ENCODE data around the gene GLI1.
"Not testable (repeated sequence)": the region's sequence is repeated elsewhere in the genome, so short reads cannot be mapped to it uniquely, and the experiment has no call there.

Gene GLI1

DNA sequence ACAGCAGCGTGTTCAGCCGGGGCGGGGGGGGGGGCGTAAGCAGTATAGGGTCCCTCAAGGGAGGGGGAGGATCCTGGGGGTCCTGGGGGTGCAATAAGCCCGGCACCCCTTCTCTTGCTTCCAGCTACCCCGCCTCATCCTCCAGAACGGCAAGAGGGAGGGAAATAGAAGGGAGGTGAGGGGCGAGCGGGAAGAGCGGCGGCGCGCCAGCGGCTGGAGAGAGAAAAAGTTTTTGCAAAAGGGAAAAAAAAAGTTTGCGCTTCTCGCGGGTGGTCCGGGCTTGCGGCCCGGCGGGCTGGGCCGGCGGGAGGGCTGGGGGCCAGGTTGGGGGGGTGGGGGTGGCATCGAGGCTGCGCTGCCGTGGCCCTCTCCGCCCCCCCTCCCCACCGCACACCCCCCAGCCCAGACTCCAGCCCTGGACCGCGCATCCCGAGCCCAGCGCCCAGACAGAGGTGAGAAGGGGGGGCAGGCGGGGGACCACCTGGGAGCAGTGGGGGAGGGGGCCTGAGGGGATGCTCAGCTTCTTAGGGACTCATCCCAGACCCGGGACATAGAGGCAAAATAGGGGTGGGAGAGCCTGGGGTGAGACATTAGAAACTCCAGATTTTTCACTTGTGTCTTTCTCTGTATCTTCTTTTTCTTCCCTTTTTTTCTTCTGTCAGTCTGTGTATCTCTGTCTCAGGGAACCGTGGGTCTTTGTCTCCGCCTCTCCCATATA lies at the start of gene GLI1:
TSS of gene GLI1 (plus strand) at position 36 of the 718 bp plus-strand sequence. CDS start 3,907 bp downstream, outside the sequence.
- DNase-seq: no peak

DNA sequence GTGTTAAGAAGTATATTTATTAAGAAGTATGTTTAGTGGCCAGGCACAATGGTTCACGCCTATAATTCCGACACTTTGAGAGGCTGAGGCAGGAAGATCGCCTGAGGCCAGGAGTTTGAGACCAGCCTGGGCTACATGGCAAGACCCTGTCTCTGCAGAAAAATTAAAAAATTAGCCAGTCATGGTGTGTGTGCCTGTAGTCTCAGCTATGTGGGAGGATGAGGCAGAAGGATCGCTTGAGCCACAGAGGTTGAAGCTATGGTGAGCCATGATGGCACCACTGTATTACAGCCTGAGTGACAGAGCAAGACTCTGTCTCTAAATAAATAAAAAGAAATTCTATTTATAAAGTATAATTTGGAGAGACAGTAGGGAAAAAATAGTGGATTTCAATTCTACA lies 49.1 kb upstream of the GLI1 start:
- no peak for DNase-seq

- not testable (repeated sequence) for DNase-seq
Observed at GRCh38 chr12:57414160-57414559, 45.4 kb upstream of the GLI1 start.

DNA sequence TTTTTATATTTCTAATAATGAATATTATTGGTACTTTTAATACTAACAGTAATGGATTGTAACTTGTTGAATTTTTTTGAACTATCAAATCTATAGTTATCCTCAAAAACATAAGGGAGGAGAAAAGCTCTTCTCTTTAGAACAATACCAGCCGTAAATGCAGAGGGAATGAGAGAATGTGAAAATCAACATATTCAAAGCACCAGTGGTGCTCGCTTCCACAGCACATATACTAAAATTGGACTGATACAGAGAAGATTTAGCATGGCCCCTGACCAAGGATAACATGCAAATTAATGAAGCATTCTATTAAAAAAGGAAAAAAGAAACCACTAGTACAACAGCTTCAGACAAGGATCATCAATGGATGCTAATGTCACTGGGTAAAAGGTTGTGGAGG lies 44.5 kb upstream of the GLI1 start:
- no peak for DNase-seq

- DNase-seq: no peak
Observed at GRCh38 chr12:57416039-57416996, 43.3 kb upstream of the GLI1 start.

- no peak for DNase-seq
Observed at GRCh38 chr12:57418255-57418654, 41.3 kb upstream of the GLI1 start.

DNA sequence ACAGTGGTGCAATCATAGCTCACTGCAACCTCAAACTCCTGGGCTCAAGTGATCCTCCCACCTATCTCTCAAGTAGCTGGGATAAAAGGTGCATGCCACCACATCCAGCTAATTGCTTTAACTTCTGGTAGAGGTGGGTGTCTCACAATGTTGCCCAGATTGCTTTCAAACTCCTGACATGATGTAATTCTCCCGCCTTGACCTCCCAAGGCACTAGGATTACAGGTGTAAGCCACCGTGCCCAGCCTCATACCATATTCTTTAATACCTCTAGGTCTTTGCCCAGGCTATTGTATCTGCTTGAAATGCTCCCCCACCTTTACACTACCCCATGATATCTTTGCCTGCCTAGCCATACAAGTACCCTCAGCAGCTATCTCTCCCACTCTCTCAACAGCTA lies 40.1 kb upstream of the GLI1 start:
- DNase-seq: no peak

GRCh38 chr12:57420482-57420881 lies 39.1 kb upstream of the GLI1 start:
- no peak for DNase-seq

GRCh38 chr12:57426948-57427347 lies 32.6 kb upstream of the GLI1 start:
- not testable (repeated sequence) for DNase-seq

- DNase-seq: no peak
Observed at GRCh38 chr12:57428965-57429364, 30.6 kb upstream of the GLI1 start.

DNA sequence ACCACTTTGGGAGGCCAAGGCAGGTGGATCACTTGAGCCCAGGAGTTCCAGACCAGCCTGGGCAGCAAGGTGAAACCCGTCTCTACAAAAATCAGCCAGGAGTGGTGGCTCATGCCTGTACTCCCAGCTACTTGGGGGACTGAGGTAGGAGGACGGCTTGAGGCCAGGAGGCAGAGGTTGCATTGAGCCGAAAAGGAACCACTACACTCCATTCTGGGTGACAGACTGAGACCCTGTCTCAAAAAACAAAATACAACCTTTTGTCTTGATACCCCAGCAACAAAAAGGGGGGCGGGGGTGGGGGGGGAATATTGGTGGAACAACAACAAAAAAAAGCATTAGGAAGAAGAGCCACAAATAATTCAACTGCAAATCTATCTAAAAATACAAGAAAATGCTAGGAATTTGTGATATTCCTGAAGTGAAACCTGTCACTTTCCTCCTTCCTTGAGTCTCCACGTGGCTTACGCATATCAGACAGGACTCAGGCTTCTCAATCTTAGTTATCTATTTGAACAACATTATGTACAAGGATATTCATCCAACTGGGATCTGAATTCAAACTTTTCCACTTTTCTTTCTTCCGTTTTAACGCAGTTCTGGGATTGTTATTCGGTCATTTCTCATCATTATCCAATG lies 30.0 kb upstream of the GLI1 start:
- DNase-seq: no peak

DNA sequence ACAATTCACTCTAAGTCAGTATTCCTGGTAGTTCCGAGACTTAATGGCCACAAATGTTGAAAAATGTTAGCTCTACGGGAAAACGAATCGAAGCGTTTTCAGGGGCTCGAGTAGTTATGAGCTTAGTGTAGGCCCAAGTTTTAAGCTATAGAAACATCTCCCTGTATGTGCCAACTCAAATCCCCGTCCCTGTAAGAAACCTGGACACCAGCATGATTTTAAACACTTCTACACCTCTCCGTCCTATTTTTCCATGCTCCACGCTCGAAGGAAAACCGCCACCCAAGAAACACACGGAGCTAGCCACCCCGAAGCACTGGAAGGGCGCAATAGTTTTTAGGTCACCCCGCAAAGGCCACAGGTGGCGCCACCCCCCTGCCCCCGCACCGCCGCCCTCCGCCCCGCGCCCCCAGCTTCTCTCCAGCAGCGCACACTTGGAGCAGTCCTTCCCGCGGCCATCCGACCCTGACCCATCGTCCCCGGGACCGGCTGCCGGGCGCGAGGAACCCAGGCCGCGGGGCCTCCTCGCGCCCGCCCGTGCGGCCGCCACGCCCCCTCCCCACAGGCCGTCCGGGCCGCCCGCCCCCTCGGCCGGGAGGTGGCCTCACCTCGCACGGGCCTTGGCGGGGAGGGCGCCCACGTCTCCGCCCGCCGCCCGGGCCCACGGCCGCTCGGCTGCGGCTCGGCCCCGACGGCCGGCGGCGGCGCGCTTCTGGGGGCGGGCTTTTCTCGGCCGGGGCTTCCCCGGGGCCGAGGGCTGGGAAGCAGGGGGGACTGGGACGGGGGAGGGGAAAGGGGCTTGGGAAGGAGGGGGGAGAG lies 29.3 kb upstream of the GLI1 start:
- no peak for DNase-seq

- peak; percentile 92 for DNase-seq
Observed at GRCh38 chr12:57430931-57431566, 28.5 kb upstream of the GLI1 start, which contains the start of gene R3HDM2. TSS of gene R3HDM2 (minus strand) at chr12:57431043. CDS start at chr12:57310428, 120,615 bp downstream.

DNA sequence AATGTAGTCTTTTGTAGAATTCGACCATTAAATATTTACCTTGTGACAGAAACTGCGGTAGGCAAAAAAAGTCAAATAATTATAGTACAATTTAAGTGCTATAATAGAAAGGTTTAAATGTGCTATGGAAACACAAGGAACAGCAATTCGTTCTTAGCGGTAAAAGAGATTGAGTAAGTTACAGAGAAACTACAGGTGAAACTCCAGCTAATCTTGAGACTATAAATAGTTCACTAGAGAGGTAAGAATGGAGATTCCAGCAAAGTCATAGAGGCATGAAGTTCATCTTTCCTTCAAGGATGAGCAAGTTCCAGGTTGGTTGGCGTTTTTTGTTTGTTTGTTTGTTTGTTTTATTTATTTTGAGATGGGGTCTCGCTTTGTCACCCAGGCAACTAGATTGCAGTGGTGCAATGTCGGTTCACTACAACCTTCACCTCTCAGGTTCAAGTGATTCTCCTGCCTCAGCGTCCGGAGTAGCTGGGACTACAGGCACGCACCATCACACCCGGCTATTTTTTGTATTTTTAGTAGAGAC lies 27.9 kb upstream of the GLI1 start:
- no peak for DNase-seq

DNA sequence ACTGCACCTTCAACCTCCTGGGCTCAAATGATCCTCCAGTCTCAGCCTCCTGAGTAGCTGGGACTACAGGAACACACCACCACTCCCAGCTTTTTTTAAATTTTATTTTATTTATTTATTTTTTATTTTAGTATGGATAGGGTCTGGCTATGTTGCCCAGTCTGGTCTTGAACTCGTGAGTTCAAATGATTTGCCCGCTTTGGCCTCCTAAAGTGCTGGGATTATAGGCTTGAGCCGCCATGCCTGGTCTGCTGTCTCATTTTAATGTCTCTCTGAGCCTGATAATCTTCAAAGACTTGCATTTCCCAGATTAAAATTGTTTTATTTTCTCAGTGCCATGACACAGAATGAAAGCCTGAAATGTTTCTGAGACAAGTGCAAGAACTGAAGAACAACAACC lies 26.2 kb upstream of the GLI1 start:
- DNase-seq: no peak

GRCh38 chr12:57434517-57435223 lies 24.9 kb upstream of the GLI1 start, which contains the start of gene INHBC:
TSS of gene INHBC (plus strand) at chr12:57434784. CDS start at chr12:57434887, 103 bp downstream.
- DNase-seq: no peak

- peak; percentile 68 for DNase-seq
Observed at GRCh38 chr12:57435293-57435692, 24.3 kb upstream of the GLI1 start.

GRCh38 chr12:57438400-57438799 lies 21.2 kb upstream of the GLI1 start:
- DNase-seq: no peak

DNA sequence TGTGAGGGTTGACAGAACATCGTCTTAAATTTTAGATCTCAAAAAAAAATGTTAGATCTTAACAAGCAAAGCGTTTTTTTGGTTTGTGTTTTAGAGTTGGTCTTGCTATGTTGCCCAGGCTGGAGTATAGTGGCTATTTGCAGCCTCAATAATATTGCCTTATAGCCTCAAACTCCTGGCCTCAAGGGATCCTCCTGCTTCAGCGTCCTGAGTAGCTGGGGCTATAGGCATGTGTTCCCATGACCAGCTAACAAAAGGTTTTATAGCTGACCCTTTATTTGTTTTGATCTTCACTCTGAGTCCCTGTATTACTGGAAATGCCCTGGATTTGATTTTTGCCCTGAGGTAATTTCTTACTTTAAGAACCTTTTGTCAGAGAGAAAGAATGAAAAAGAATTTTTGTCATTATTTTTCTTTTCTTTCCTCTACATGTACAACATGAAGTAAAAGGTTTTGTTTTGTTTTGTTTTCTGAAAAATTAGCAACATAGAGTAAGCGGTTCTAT lies 19.8 kb upstream of the GLI1 start:
- no peak for DNase-seq

GRCh38 chr12:57441393-57441792 lies 18.2 kb upstream of the GLI1 start:
- not testable (repeated sequence) for DNase-seq
